ENCODE measurements around the gene ANKRD7. TPM values are rescaled to one million over a fixed set of nuclear protein-coding genes. Genes with fewer than 3 reads are reported as not detected.
"Not testable (repeated sequence)": the region's sequence is repeated elsewhere in the genome, so short reads cannot be mapped to it uniquely, and the experiment has no call there.

Gene ANKRD7
- total RNA-seq, 2 donors from 2014 or later = 0.68 TPM; not detected in 1

GRCh38 chr7:118233799-118234198 lies 9.3 kb downstream of the ANKRD7 start:
- no peak for TF ChIP-seq CTCF (IDR thresholded peaks at IDR 0.05)
- ATAC-seq (ENCODE audit: insufficient number of reproducible peaks, low FRiP score, low read depth) = no peak
- H3K4me3 ChIP-seq = no peak overlapping the region
- no peaks in the 10 kb centered on the region for H3K9me3 ChIP-seq
- no peaks in the 10 kb centered on the region for H3K4me1 ChIP-seq (ENCODE audit: control insufficient read depth in 1 of 2, low read depth in 2 of 2)
- DNase-seq (ENCODE audit: low spot score) = no peak
- no peaks in the 10 kb centered on the region for H3K36me3 ChIP-seq
- H3K27ac ChIP-seq = no peak overlapping the region
- H3K27me3 ChIP-seq (replicated peaks; ENCODE audit: insufficient read depth) = no peaks in the 10 kb centered on the region

- H3K4me3 ChIP-seq = no peak overlapping the region
- no peak overlapping the region for H3K27ac ChIP-seq
- no peaks in the 10 kb centered on the region for H3K9me3 ChIP-seq
- no peak for TF ChIP-seq CTCF (IDR thresholded peaks at IDR 0.05)
- ATAC-seq (ENCODE audit: insufficient number of reproducible peaks, low FRiP score, low read depth) (no peak), DNase-seq (ENCODE audit: low spot score) (no peak)
- no peaks in the 10 kb centered on the region for H3K27me3 ChIP-seq (replicated peaks; ENCODE audit: insufficient read depth)
- no peaks in the 10 kb centered on the region for H3K36me3 ChIP-seq
- no peaks in the 10 kb centered on the region for H3K4me1 ChIP-seq (ENCODE audit: control insufficient read depth in 1 of 2, low read depth in 2 of 2)
Observed at GRCh38 chr7:118239014-118239413, 14.5 kb downstream of the ANKRD7 start.

GRCh38 chr7:118240320-118240719 lies 15.8 kb downstream of the ANKRD7 start:
- H3K27me3 ChIP-seq (replicated peaks; ENCODE audit: insufficient read depth); H3K27ac ChIP-seq; DNase-seq (ENCODE audit: low spot score); H3K4me3 ChIP-seq; H3K36me3 ChIP-seq; H3K4me1 ChIP-seq (ENCODE audit: control insufficient read depth in 1 of 2, low read depth in 2 of 2); ATAC-seq (ENCODE audit: insufficient number of reproducible peaks, low FRiP score, low read depth); H3K9me3 ChIP-seq: not testable (repeated sequence)

- H3K4me1 ChIP-seq (ENCODE audit: control insufficient read depth in 1 of 2, low read depth in 2 of 2) = no peaks in the 10 kb centered on the region
- no peak for TF ChIP-seq CTCF (IDR thresholded peaks at IDR 0.05)
- ATAC-seq (ENCODE audit: insufficient number of reproducible peaks, low FRiP score, low read depth) = no peak
Observed at GRCh38 chr7:118243695-118244094, 19.2 kb downstream of the ANKRD7 start.

GRCh38 chr7:118245267-118246040 lies 20.9 kb downstream of the ANKRD7 start:
- DNase-seq (ENCODE audit: low spot score) (no peak), ATAC-seq (ENCODE audit: insufficient number of reproducible peaks, low FRiP score, low read depth) (no peak)
- Histone ChIP-seq H3K9me3 (no peaks in the 10 kb centered on the region), H3K4me3 (no peak overlapping the region), H3K36me3 (no peaks in the 10 kb centered on the region), H3K27ac (no peak overlapping the region), H3K27me3 (replicated peaks; ENCODE audit: insufficient read depth) (no peaks in the 10 kb centered on the region), H3K4me1 (ENCODE audit: control insufficient read depth in 1 of 2, low read depth in 2 of 2) (no peaks in the 10 kb centered on the region)
- TF ChIP-seq CTCF (IDR thresholded peaks at IDR 0.05) = no peak

More at GRCh38 chr7:118243695-118244094, 19.2 kb downstream of the ANKRD7 start:
- Histone ChIP-seq H3K27me3 (replicated peaks; ENCODE audit: insufficient read depth) (no peaks in the 10 kb centered on the region), H3K4me3 (no peak overlapping the region), H3K9me3 (no peaks in the 10 kb centered on the region), H3K27ac (no peak overlapping the region), H3K36me3 (no peaks in the 10 kb centered on the region)
- DNase-seq (ENCODE audit: low spot score) = no peak
